ENCODE measurements around the gene PGAM1. TPM values are rescaled to one million over a fixed set of nuclear protein-coding genes. Genes with fewer than 3 reads are reported as not detected.

PGAM1 gene
- total RNA-seq: 226 TPM

DNA sequence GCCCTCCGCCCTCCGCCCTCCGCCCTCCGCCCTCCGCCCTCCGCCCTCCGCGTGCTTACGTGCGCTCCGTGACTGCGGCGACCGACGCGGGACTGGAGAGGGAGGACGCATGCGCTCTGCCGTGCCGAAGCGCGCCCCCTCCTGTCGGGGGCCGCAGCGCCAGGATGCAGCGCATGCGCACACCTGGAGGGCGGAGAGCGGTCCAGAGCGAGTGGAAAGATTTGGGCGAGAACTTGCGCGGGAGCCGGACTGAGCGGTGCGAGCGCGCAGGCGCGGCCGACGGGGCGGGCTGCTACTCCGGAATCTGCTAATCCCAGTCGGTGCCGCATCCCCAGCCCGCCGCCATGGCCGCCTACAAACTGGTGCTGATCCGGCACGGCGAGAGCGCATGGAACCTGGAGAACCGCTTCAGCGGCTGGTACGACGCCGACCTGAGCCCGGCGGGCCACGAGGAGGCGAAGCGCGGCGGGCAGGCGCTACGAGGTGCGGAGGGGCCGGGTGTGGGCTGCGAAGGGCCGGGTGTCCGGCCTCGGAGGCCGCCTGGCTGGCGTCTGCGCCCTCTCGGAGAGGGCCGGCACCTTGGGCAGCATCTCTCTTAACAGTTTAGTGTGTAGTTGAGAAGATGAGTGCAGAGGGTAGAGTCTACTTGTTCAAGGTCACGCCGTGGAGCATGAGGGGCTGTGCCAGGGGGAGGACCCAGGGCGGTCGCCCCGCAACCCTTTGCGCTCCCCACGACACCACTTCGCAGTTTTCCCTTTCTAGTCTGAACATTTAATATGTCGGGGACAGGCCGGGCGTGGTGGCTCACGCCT, at the start of gene PGAM1:
Gene PGAM1, plus strand, starts transcription at position 228 of the 812 bp plus-strand sequence. Its CDS starts 117 bp downstream, at position 345.

GRCh38 chr10:97400665-97401454, 25.1 kb upstream of the PGAM1 start, which contains the start of gene RRP12:
Gene RRP12 (minus strand): TSS chr10:97401340. CDS start chr10:97401231, 109 bp downstream.

DNA sequence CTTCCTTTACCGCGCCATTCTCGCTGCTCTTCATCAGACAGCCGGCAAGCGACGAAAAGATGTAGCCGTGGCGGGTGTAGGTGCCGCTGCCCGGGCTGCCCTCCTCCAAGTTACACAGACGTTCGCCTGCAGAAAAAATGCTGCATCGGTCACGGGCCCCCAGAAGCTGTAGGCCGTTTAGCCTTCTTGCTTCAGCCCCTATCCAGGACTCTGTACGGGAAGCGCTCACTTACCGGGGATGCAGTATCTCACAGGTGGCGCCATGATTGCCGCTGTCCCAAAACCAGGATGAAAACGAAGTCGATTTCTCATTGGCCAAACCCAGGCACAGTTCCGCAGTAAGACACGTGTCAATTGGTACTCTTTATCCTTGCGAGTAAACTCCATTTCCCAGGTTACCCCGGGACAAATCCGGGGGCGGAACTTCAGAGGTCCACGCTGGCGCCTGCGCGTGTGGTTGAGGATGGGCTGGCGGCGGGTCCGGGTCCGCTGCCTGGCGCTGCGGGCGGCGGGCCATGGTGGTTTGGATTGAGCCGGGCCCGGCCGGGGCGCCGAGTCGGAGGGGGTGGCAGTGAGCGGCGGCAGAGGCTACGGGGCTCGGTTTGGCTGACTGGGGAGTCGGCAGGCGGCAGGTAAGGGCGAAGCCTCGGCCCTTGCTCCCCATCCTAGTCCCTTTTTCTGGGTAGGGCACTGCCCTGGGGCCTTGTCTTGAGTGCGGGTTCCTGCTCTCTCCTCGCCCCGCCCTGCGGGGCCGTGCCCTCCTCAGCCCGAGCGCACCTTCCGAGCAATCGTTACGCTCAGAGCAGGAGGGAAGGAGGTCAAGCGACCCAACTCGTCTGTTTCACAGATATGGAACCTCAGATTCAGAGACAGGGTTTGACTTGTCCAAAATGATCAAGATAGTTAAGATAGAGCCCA, 20.0 kb downstream of the PGAM1 start, which contains the start of the genes EXOSC1 and ZDHHC16:
Gene EXOSC1, minus strand, starts transcription at position 285 of the 918 bp plus-strand sequence. Its CDS starts 21 bp downstream, at position 264.
Gene ZDHHC16, plus strand, starts transcription at position 454 of the 918 bp plus-strand sequence. CDS start 5,501 bp downstream, outside the sequence.

Small RNA genes within 50 kb of the gene (small RNA-seq; reads per million reads assigned to genes)
- not detected for gene RF00019

Other genes starting within 250 kb of the PGAM1 start
- gene SLIT1, start 240.2 kb upstream of the PGAM1 start, total RNA-seq: 56.1 TPM
- 13.1 TPM for gene ARHGAP19, start 133.6 kb upstream of the PGAM1 start, total RNA-seq
- gene FRAT1, start 106.9 kb upstream of the PGAM1 start, total RNA-seq: 6.0 TPM
- gene FRAT2, start 91.5 kb upstream of the PGAM1 start, total RNA-seq: 12.7 TPM
- 12.7 TPM for gene RRP12, start 24.9 kb upstream of the PGAM1 start, total RNA-seq
- 43.4 TPM for gene EXOSC1, start 19.8 kb downstream of the PGAM1 start, total RNA-seq
- 29.5 TPM for gene ZDHHC16, start 20.0 kb downstream of the PGAM1 start, total RNA-seq
- 59.7 TPM for gene MMS19, start 72.2 kb downstream of the PGAM1 start, total RNA-seq
- gene UBTD1, start 72.7 kb downstream of the PGAM1 start, total RNA-seq: 6.0 TPM
- gene ANKRD2, start 146.6 kb downstream of the PGAM1 start, total RNA-seq: 0.46 TPM
- 2.5 TPM for gene HOGA1, start 158.2 kb downstream of the PGAM1 start, total RNA-seq
- gene C10orf62, start 163.5 kb downstream of the PGAM1 start, total RNA-seq: 0.23 TPM
- gene MORN4, start 207.3 kb downstream of the PGAM1 start, total RNA-seq: 45.2 TPM
- gene PI4K2A, start 214.5 kb downstream of the PGAM1 start, total RNA-seq: 15.7 TPM

Data from diencephalon (tissue), 1 donor.